ENCODE data around the gene GALNT7.

- TF ChIP-seq ZFP1 (CRISPR knock-in tag; IDR thresholded peaks at IDR 0.05) = no peak
- TF ChIP-seq, protein P1, sequence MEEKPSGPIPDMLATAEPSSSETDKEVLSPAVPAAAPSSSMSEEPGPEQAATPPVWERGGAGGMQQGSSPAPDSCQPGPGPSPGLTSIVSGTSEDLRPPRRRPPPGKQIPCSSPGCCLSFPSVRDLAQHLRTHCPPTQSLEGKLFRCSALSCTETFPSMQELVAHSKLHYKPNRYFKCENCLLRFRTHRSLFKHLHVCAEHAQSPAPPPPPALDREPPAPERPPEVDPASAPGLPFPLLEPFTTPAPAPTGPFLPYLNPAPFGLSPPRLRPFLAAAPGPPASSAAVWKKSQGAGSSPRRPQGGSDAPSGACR (CRISPR knock-in tag; IDR thresholded peaks at IDR 0.05) = no peak
- no peak for TF ChIP-seq AFF4 (CRISPR knock-in tag; IDR thresholded peaks at IDR 0.05)
- TF ChIP-seq CTCF (CRISPR knock-in tag; IDR thresholded peaks at IDR 0.05) = peak; percentile 30
- no peak for TF ChIP-seq ELF3 (CRISPR knock-in tag; IDR thresholded peaks at IDR 0.05)
- no peak for TF ChIP-seq RARA (CRISPR knock-in tag; IDR thresholded peaks at IDR 0.05)
- no peak for TF ChIP-seq ZSCAN5A (CRISPR knock-in tag; IDR thresholded peaks at IDR 0.05; ENCODE audit: borderline replicate concordance)
- no peak for TF ChIP-seq SRF (IDR thresholded peaks at IDR 0.05; ENCODE audit: low read depth, low read length)
- no peak for TF ChIP-seq STAT5B (CRISPR knock-in tag; IDR thresholded peaks at IDR 0.05)
These were observed 192.1 kb downstream of the GALNT7 start for GRCh38 chr4:173360587-173361221.

Data from HepG2 (cell line).